KG1 (cell line): ENCODE measurements around the gene ZBTB7A.

ENCODE experiments used
- DNase-seq: peaks from one replicate; lab custom pipeline; 2025; lab: John Stamatoyannopoulos, UW

The ZBTB7A gene

GRCh38 chr19:4067396-4068046 is 822 bp upstream of the ZBTB7A start:
- no peak for DNase-seq

- no peak for DNase-seq
Observed at GRCh38 chr19:4066176-4066606, 508 bp downstream of the ZBTB7A start.

- peak; percentile 83 for DNase-seq
Observed at GRCh38 chr19:4065430-4066175, 1.1 kb downstream of the ZBTB7A start.

- DNase-seq = no peak
Observed at GRCh38 chr19:4064496-4065260, 2.0 kb downstream of the ZBTB7A start.

- DNase-seq = no peak
Observed at GRCh38 chr19:4064149-4064495, 2.6 kb downstream of the ZBTB7A start.

- no peak for DNase-seq
Observed at GRCh38 chr19:4063369-4064148, 3.1 kb downstream of the ZBTB7A start.

- no peak for DNase-seq
Observed at GRCh38 chr19:4062419-4063368, 4.0 kb downstream of the ZBTB7A start.

GRCh38 chr19:4061683-4062418 is 4.8 kb downstream of the ZBTB7A start:
- no peak for DNase-seq

GRCh38 chr19:4061178-4061682 is 5.5 kb downstream of the ZBTB7A start:
- no peak for DNase-seq

GRCh38 chr19:4060621-4061177 is 6.0 kb downstream of the ZBTB7A start:
- DNase-seq = no peak

- DNase-seq = no peak
Observed at GRCh38 chr19:4059891-4060620, 6.6 kb downstream of the ZBTB7A start.

- DNase-seq = no peak
Observed at GRCh38 chr19:4059453-4059871, 7.2 kb downstream of the ZBTB7A start.

- no peak for DNase-seq
Observed at GRCh38 chr19:4058693-4059452, 7.8 kb downstream of the ZBTB7A start.

GRCh38 chr19:4057931-4058692 is 8.6 kb downstream of the ZBTB7A start:
- no peak for DNase-seq

- no peak for DNase-seq
Observed at GRCh38 chr19:4055209-4055552, 11.5 kb downstream of the ZBTB7A start.

GRCh38 chr19:4054441-4055208 is 12.1 kb downstream of the ZBTB7A start:
- DNase-seq = no peak
